Mucosa of descending colon (tissue), 3 donors: Measurements from ENCODE around the gene C7orf57. TPM values are rescaled to one million over a fixed set of nuclear protein-coding genes. Genes with fewer than 3 reads are reported as not detected.
"Not testable (repeated sequence)": the region's sequence is repeated elsewhere in the genome, so short reads cannot be mapped to it uniquely, and the experiment has no call there.

Source experiments
- ATAC-seq: fragments of 200-7000 bp; cut with Tn5 transposase; one replicate; pipeline ENCODE4 v1.9.1; 2020; ENCODE audit warnings: mild to moderate bottlenecking, moderate library complexity
- DNase-seq, 3 donors: peaks; one replicate each; pipeline ENCODE4 v3.0.0-alpha.2; 2020
- H3K36me3 ChIP-seq: fragments of 200-600 bp; one replicate; pipeline ENCODE4 v1.8.0; 2021; ENCODE audit warnings: low read depth, mild to moderate bottlenecking
- H3K4me1 ChIP-seq: fragments of 200-600 bp; one replicate; pipeline ENCODE4 v1.8.0; 2021; ENCODE audit warnings: low read depth, mild to moderate bottlenecking
- H3K4me3 ChIP-seq: fragments of 200-600 bp; one replicate; pipeline ENCODE4 v1.8.0; 2021; ENCODE audit warnings: mild to moderate bottlenecking
- H3K9me3 ChIP-seq: fragments of 200-600 bp; one replicate; pipeline ENCODE4 v1.8.0; 2021; ENCODE audit warnings: mild to moderate bottlenecking
- CTCF ChIP-seq: fragments of 200-600 bp; IDR thresholded peaks from one replicate; pipeline ENCODE4 v1.8.0; 2022; ENCODE audit warnings: antibody characterized with exemption, mild to moderate bottlenecking
- intact Hi-C, 2 donors: fragments of 100-400 bp; cut with DNase I in 1 of 2; cut with micrococcal nuclease in 1 of 2; formaldehyde crosslinking; loops; one replicate each; pipeline versions ENCODE4 v1.11.0 to v1.11.1; 2022; cut with DNase I, micrococcal nuclease
- long read RNA-seq, 2 donors: library from polyadenylated mRNA; unstranded; transcript quantifications; one replicate each; pipeline ENCODE4 v2.0.0, GENCODE V29; 2019 to 2021
- total RNA-seq, 3 donors: library from RNA; stranded (reverse); fragmentation: NEBNext Ultra II Directional in 2 of 3; extraction: Animal tissue kit (Norgen Biotek cat#: 25700) in 2 of 3; gene quantifications; one replicate each; pipeline versions ENCODE4 v1.2.1 to v1.2.4, GENCODE V29; 2021 to 2023
- donor health status: DM: no; HTN: no; CAD: no; lungs with moderate emphysema.
- donor health status: DM: no; HTN: no; CAD: no.
- donor health status: DM: no; HTN: yes; CAD: no.

C7orf57 gene
- not detected for total RNA-seq
- long read RNA-seq, donor 1: 0 reads
- long read RNA-seq, donor 2: 0 reads

- peak; percentile 99 for ATAC-seq
- Histone ChIP-seq H3K9me3 (no peaks in the 10 kb centered on the region), H3K4me1 (peaks cover 9% of the 10 kb centered on the region), H3K36me3 (no peaks in the 10 kb centered on the region), H3K4me3 (no peak within 1 kb of the TSS)
- TF ChIP-seq CTCF: no peak
- DNase-seq: peak; percentile 87 to 93 (median 92)
- intact Hi-C loops: no loop called here
These were observed at the start of gene C7orf57 for GRCh38 chr7:48035301-48035966. C7orf57 (plus strand) TSS chr7:48035543; CDS start chr7:48036309, 766 bp downstream.

GRCh38 chr7:47988496-47989386 lies 46.6 kb upstream of the C7orf57 start:
- no peaks in the 10 kb centered on the region for H3K9me3 ChIP-seq
- no peaks in the 10 kb centered on the region for H3K4me1 ChIP-seq
- ATAC-seq (no peak), DNase-seq (no peak)
- no peak overlapping the region for H3K4me3 ChIP-seq
- no peaks in the 10 kb centered on the region for H3K36me3 ChIP-seq
- intact Hi-C loops: no loop called here
- no peak for TF ChIP-seq CTCF

DNA sequence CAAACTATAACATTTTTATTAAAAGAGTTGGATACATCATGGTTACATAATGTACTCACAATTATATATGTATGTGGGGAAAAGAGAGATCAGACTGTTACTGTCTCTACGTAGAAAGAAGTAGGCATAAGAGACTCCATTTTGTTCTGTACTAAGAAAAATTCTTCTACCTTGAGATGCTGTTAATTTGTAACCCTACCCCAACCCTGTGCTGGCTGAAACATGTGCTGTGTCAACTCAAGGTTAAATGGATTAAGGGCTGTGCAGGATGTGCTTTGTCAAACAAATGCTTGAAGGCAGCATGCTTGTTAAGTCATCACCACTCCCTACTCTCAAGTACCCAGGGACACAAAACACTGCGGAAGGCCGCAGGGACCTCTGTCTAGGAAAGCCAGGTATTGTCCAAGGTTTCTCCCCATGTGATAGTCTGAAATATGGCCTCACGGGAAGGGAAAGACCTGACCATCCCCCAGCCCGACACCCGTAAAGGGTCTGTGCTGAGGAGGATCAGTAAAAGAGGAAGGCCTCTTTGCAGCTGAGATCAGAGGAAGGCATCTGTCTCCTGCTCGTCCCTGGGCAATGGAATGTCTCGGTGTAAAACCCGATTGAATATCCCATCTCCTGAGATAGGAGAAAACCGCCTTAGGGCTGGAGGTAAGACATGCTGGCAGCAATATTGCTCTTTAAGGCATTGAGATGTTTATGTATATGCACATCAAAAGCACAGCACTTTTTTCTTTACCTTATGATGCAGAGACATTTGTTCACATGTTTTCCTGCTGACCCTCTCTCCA lies 45.5 kb upstream of the C7orf57 start:
- not testable (repeated sequence) for H3K36me3 ChIP-seq, DNase-seq
- intact Hi-C loops: loop anchor here in 1 of 2 donors (10.0 kb wide), 1 partner anchor 115 kb away; no protein-coding TSS in a partner anchor

GRCh38 chr7:47990592-47990991 lies 44.8 kb upstream of the C7orf57 start:
- DNase-seq: no peak
- no peak for ATAC-seq
- Histone ChIP-seq H3K9me3 (no peaks in the 10 kb centered on the region), H3K4me3 (no peak overlapping the region), H3K36me3 (no peaks in the 10 kb centered on the region), H3K4me1 (no peaks in the 10 kb centered on the region)
- intact Hi-C loops: loop anchor here in 1 of 2 donors (10.0 kb wide), 1 partner anchor 114 kb away; no protein-coding TSS in a partner anchor
- TF ChIP-seq CTCF: no peak

More for the DNA sequence above, 45.5 kb upstream of the C7orf57 start:
- not testable (repeated sequence) for H3K4me1 ChIP-seq, H3K9me3 ChIP-seq, H3K4me3 ChIP-seq, ATAC-seq

GRCh38 chr7:47991270-47991669 lies 44.1 kb upstream of the C7orf57 start:
- H3K9me3 ChIP-seq: no peaks in the 10 kb centered on the region
- H3K36me3 ChIP-seq: no peaks in the 10 kb centered on the region
- no peak overlapping the region for H3K4me3 ChIP-seq
- DNase-seq (no peak), ATAC-seq (no peak)
- intact Hi-C loops: loop anchor here in 1 of 2 donors (10.0 kb wide), 1 partner anchor 114 kb away; no protein-coding TSS in a partner anchor
- no peak for TF ChIP-seq CTCF
- H3K4me1 ChIP-seq: no peaks in the 10 kb centered on the region
